H1 (cell line): ENCODE data around the gene MACROD2. TPM values are rescaled to one million over a fixed set of nuclear protein-coding genes. Genes with fewer than 3 reads are reported as not detected.

Experiments
- CTCF ChIA-PET: fragments of 300-600 bp; sonication (Branson Sonifier 250); formaldehyde crosslinking; loops from one replicate; lab custom pipeline; 2021; ENCODE audit not compliant: partially characterized antibody; lab: Charles Lee
- POLR2A ChIA-PET: fragments of 300-600 bp; sonication (Branson Sonifier 250); formaldehyde crosslinking; loops from one replicate; lab custom pipeline; 2021; ENCODE audit warnings: inconsistent platforms; ENCODE audit not compliant: partially characterized antibody; lab: Charles Lee
- DNase-seq, 2 experiments: peaks; one replicate each; pipeline versions ENCODE4 v3.0.0 to v3.0.0-alpha.2; 2010 to 2022; ENCODE audit warnings: low spot score in 2 of 2, low read depth in 1 of 2, mixed read lengths in 1 of 2
- FAIRE-seq: peaks from 2 replicates; lab custom pipeline; 2011; peaks lifted over from hg19 to GRCh38; lab: Jason Lieb, UNC
- H2AFZ ChIP-seq: 2 replicates; pipeline ENCODE4 v1.8.1; 2012; ENCODE audit warnings: low read length, inconsistent platforms
- H2AK5ac ChIP-seq: 2 replicates; pipeline ENCODE4 v1.6.1; 2013; ENCODE audit warnings: low read depth, low read length
- H2BK120ac ChIP-seq: replicated peaks from 2 replicates; pipeline ENCODE3; 2013; ENCODE audit warnings: low read depth, low read length, inconsistent platforms
- H2BK12ac ChIP-seq: 2 replicates; pipeline ENCODE4 v1.6.1; 2013; ENCODE audit warnings: low read depth, low read length
- H2BK15ac ChIP-seq: 2 replicates; pipeline ENCODE4 v1.6.1; 2013; ENCODE audit warnings: low read length
- H2BK20ac ChIP-seq: 2 replicates; pipeline ENCODE4 v1.6.1; 2013; ENCODE audit warnings: low read length
- H2BK5ac ChIP-seq: 2 replicates; pipeline ENCODE4 v1.6.1; 2013; ENCODE audit warnings: low read depth, low read length
- H3K14ac ChIP-seq: 2 replicates; pipeline ENCODE4 v1.6.1; 2013; ENCODE audit warnings: inconsistent platforms; ENCODE audit not compliant: insufficient read length
- H3K18ac ChIP-seq: 2 replicates; pipeline ENCODE4 v1.6.1; 2013; ENCODE audit warnings: low read length; ENCODE audit errors: extremely low read depth
- H3K23ac ChIP-seq: 2 replicates; pipeline ENCODE4 v1.6.1; 2013; ENCODE audit warnings: inconsistent platforms; ENCODE audit not compliant: insufficient read length
- H3K23me2 ChIP-seq: 2 replicates; pipeline ENCODE4 v1.6.1; 2013; ENCODE audit warnings: low read depth, low read length
- H3K27ac ChIP-seq: 2 replicates; pipeline ENCODE4 v1.6.1; 2011; ENCODE audit warnings: low read depth, low read length, inconsistent platforms
- H3K27me3 ChIP-seq, 4 experiments: replicated peaks in 1 of 4; 1 replicate in 1 of 4; 2 replicates in 3 of 4; pipeline versions ENCODE4 v1.6.1 to v1.8.1; 2011 to 2013; ENCODE audit warnings: low read length in 3 of 4, mild to moderate bottlenecking in 3 of 4, inconsistent platforms in 2 of 4, mixed read lengths in 2 of 4, moderate library complexity in 1 of 4; ENCODE audit not compliant: control insufficient read depth in 3 of 4, insufficient read depth in 3 of 4; ENCODE audit errors: extremely low read depth in 1 of 4
- H3K36me3 ChIP-seq, 4 experiments: 2 replicates each; pipeline versions ENCODE4 v1.6.1 to v1.8.1; 2011 to 2013; ENCODE audit warnings: mild to moderate bottlenecking in 4 of 4, low read length in 3 of 4, moderate library complexity in 2 of 4, control low read depth in 1 of 4, inconsistent platforms in 1 of 4; ENCODE audit not compliant: insufficient read depth in 4 of 4, control insufficient read depth in 2 of 4
- H3K4ac ChIP-seq: replicated peaks from 2 replicates; pipeline ENCODE3; 2013; ENCODE audit warnings: low read length, low read depth, mixed read lengths, inconsistent platforms; ENCODE audit not compliant: insufficient read length
- H3K4me1 ChIP-seq, 4 experiments: replicated peaks in 1 of 4; 1 replicate in 1 of 4; 2 replicates in 3 of 4; pipeline versions ENCODE4 v1.6.1 to v1.8.1; 2011 to 2013; ENCODE audit warnings: low read length in 3 of 4, inconsistent platforms in 2 of 4, mixed read lengths in 1 of 4; ENCODE audit not compliant: insufficient read depth in 4 of 4, control insufficient read depth in 3 of 4
- H3K4me2 ChIP-seq, 2 experiments: 2 replicates each; pipeline versions ENCODE4 v1.6.1 to v1.8.1; 2011 to 2013; ENCODE audit warnings: low read depth in 2 of 2, low read length in 2 of 2, control low read depth in 1 of 2, inconsistent platforms in 1 of 2, mild to moderate bottlenecking in 1 of 2; ENCODE audit not compliant: insufficient read depth in 1 of 2
- H3K4me3 ChIP-seq, 4 experiments: fragments of 200-600, 300-600 bp in 1 of 4; sonication (generic), shearing (Covaris generic), sonication (Bioruptor Twin) in 1 of 4; 2 replicates each; pipeline versions ENCODE4 v1.5.1 to v1.8.1; 2011 to 2016; ENCODE audit warnings: low read length in 4 of 4, low read depth in 3 of 4, control low read depth in 2 of 4, inconsistent platforms in 2 of 4, mild to moderate bottlenecking in 2 of 4, mixed read lengths in 1 of 4, moderate library complexity in 1 of 4; ENCODE audit not compliant: insufficient read depth in 2 of 4; ENCODE audit errors: extremely low read depth in 1 of 4
- H3K56ac ChIP-seq: replicated peaks from 2 replicates; pipeline ENCODE3; 2013; ENCODE audit warnings: low read depth, mild to moderate bottlenecking, mixed read lengths, low read length, inconsistent platforms; ENCODE audit not compliant: insufficient read length
- H3K79me1 ChIP-seq: 2 replicates; pipeline ENCODE4 v1.6.1; 2013; ENCODE audit warnings: low read depth, low read length, control low read depth
- H3K79me2 ChIP-seq, 2 experiments: 2 replicates each; pipeline versions ENCODE4 v1.6.1 to v1.8.1; 2012 to 2013; ENCODE audit warnings: low read length in 2 of 2, mild to moderate bottlenecking in 2 of 2, inconsistent platforms in 1 of 2; ENCODE audit not compliant: insufficient read depth in 2 of 2, control insufficient read depth in 1 of 2
- H3K9ac ChIP-seq, 4 experiments: replicated peaks in 1 of 4; 1 replicate in 1 of 4; 2 replicates in 3 of 4; pipeline versions ENCODE4 v1.6.1 to v1.8.1; 2011 to 2013; ENCODE audit warnings: low read depth in 3 of 4, low read length in 3 of 4, control low read depth in 2 of 4, mild to moderate bottlenecking in 2 of 4, moderate library complexity in 2 of 4, inconsistent platforms in 1 of 4; ENCODE audit errors: extremely low read depth in 1 of 4
- H3K9me3 ChIP-seq, 2 experiments: 2 replicates each; pipeline versions ENCODE4 v1.6.1 to v1.8.1; 2012 to 2013; ENCODE audit warnings: mild to moderate bottlenecking in 2 of 2, moderate library complexity in 2 of 2, control low read depth in 1 of 2, inconsistent platforms in 1 of 2, low read depth in 1 of 2, low read length in 1 of 2, mixed read lengths in 1 of 2; ENCODE audit not compliant: insufficient read depth in 2 of 2
- H4K20me1 ChIP-seq, 2 experiments: replicated peaks in 1 of 2; 2 replicates each; pipeline versions ENCODE3 to v1.8.1; 2011 to 2013; ENCODE audit warnings: inconsistent platforms in 2 of 2, low read length in 2 of 2, mild to moderate bottlenecking in 1 of 2; ENCODE audit not compliant: insufficient read depth in 2 of 2, control insufficient read depth in 1 of 2
- H4K5ac ChIP-seq: 2 replicates; pipeline ENCODE4 v1.6.1; 2013; ENCODE audit warnings: low read length, low read depth, mixed read lengths, inconsistent platforms; ENCODE audit not compliant: insufficient read length
- H4K8ac ChIP-seq: 2 replicates; pipeline ENCODE4 v1.8.0; 2013; ENCODE audit warnings: mild to moderate bottlenecking, moderate library complexity, low read length, inconsistent platforms; ENCODE audit not compliant: insufficient read depth; ENCODE audit errors: extremely low read depth
- H4K91ac ChIP-seq: replicated peaks from 2 replicates; pipeline ENCODE3; 2013; ENCODE audit warnings: low read length, mixed read lengths, inconsistent platforms; ENCODE audit not compliant: insufficient read length
- CEBPB ChIP-seq: IDR thresholded peaks from 2 replicates; pipeline ENCODE4 v1.6.1; 2012; ENCODE audit warnings: low read depth, low read length
- CHD2 ChIP-seq: IDR thresholded peaks from 2 replicates; pipeline ENCODE4 v1.6.1; 2012; ENCODE audit warnings: low read length, improper control_type of control experiment
- CTCF ChIP-seq, 3 experiments: IDR thresholded peaks; 1 replicate in 2 of 3; 2 replicates in 1 of 3; pipeline versions ENCODE4 v1.5.1 to v1.6.1; 2011; ENCODE audit warnings: low read length in 3 of 3, mild to moderate bottlenecking in 3 of 3, inconsistent platforms in 2 of 3, low read depth in 1 of 3, moderate library complexity in 1 of 3; ENCODE audit not compliant: insufficient read depth in 1 of 3; ENCODE audit errors: control extremely low read depth in 1 of 3
- EGR1 ChIP-seq: IDR thresholded peaks from 2 replicates; pipeline ENCODE4 v1.6.1; 2011; ENCODE audit warnings: low read depth, low read length, borderline replicate concordance
- KDM4A ChIP-seq: IDR thresholded peaks from one replicate; pipeline ENCODE4 v1.7.1; 2012; ENCODE audit warnings: low read depth, mild to moderate bottlenecking, moderate library complexity, low read length, inconsistent platforms; ENCODE audit not compliant: severe bottlenecking
- MAFK ChIP-seq: IDR thresholded peaks from 2 replicates; pipeline ENCODE4 v1.6.1; 2012; ENCODE audit warnings: low read depth, mild to moderate bottlenecking, improper control_type of control experiment, low read length
- MAX ChIP-seq: IDR thresholded peaks from 2 replicates; pipeline ENCODE4 v1.6.1; 2012; ENCODE audit warnings: inconsistent platforms
- POLR2AphosphoS5 ChIP-seq: IDR thresholded peaks from 2 replicates; pipeline ENCODE4 v1.6.1; 2011; ENCODE audit warnings: low read depth, low read length
- WGBS, 2 experiments: shearing (Covaris generic) in 1 of 2; methylation state at CpG; one replicate each; pipeline versions ENCODE4 v1.1.6 to v1.1.7; 2013 to 2015; ENCODE audit warnings: low lambda C conversion rate in 2 of 2, mixed read lengths in 2 of 2, inconsistent platforms in 1 of 2, low coverage in 1 of 2, missing lambda C conversion rate in 1 of 2; ENCODE audit not compliant: insufficient replicate concordance in 2 of 2, insufficient coverage in 1 of 2, insufficient read length in 1 of 2; ENCODE audit errors: extremely low coverage in 1 of 2, missing lambda C conversion rate in 1 of 2; 5-methylcytosine and 5-hydroxymethylcytosine counted together
- polyA plus RNA-seq, 7 experiments: library from polyadenylated mRNA; depleted of rRNA in 3 of 7; stranded (reverse) in 5 of 7; unstranded in 2 of 7; fragments of >200 nt in 5 of 7; fragments of 200-250 nt in 2 of 7; gene quantifications; 1 replicate in 5 of 7; 2 replicates in 1 of 7; 4 replicates in 1 of 7; pipeline versions ENCODE4 v1.2.1 to v1.2.3, GENCODE V29; 2011 to 2013; ENCODE audit warnings: missing spikeins in 2 of 7, mixed read lengths in 2 of 7
- total RNA-seq: library from RNA; stranded (reverse); fragmentation: NEBNext Ultra II Directional; extraction: Animal tissue kit (Norgen Biotek cat#: 25700); gene quantifications from 2 replicates; pipeline ENCODE4 v1.2.1, GENCODE V29; 2021

Gene MACROD2
- total and polyA plus RNA-seq, 2 of the 8 experiments (the other 6 are each of a cell fraction or from before 2014, with no cell fraction given), result 0.70 to 3.9 TPM

GRCh38 chr20:14824996-14825395 is 829.7 kb downstream of the MACROD2 start:
- no peaks in the 10 kb centered on the region for H3K9me3 ChIP-seq
- H2BK20ac ChIP-seq, result no peak overlapping the region
- H3K27ac ChIP-seq, result no peak overlapping the region
- no peak overlapping the region for H3K4ac ChIP-seq
- H4K5ac ChIP-seq, result no peak overlapping the region
- H2AFZ ChIP-seq, result peak overlapping the region; percentile 28; the same call in 1 of the 2 replicates
- peak overlapping the region in 1 of 4 experiments; percentile 34; a peak in 1 of 7 replicates for H3K9ac ChIP-seq
- FAIRE-seq, result no peak
- no peak overlapping the region for H2BK5ac ChIP-seq
- TF ChIP-seq CHD2, result no peak
- no peak for TF ChIP-seq MAFK
- TF ChIP-seq CEBPB, result no peak
- TF ChIP-seq MAX, result no peak
- no peak for TF ChIP-seq EGR1
- no peak for TF ChIP-seq CTCF (IDR thresholded peaks at IDR 0.05; ENCODE audit: control extremely low read depth in 1 of 3, insufficient read depth in 1 of 3, low read depth in 1 of 3, low read length in 3 of 3)
- TF ChIP-seq KDM4A, result no peak
- TF ChIP-seq POLR2AphosphoS5, result no peak
- H3K14ac ChIP-seq, result no peak overlapping the region
- no peak overlapping the region for H2BK120ac ChIP-seq
- no peaks in the 10 kb centered on the region for H3K23me2 ChIP-seq
- H3K27me3 ChIP-seq, result no peaks in the 10 kb centered on the region
- no peaks in the 10 kb centered on the region for H4K20me1 ChIP-seq
- ChIA-PET POLR2A (interaction anchor here (0.6 kb wide), 1 partner anchor 10 kb away, joined by 3 read pairs; no protein-coding TSS in a partner anchor), CTCF (interaction anchor here (0.9 to 1.5 kb wide), 2 partner anchors 10 to 15 kb away, joined by 3 to 5 read pairs; no protein-coding TSS in a partner anchor)
- H3K18ac ChIP-seq, result no peak overlapping the region
- H3K4me1 ChIP-seq, result peaks cover 0 to 3% (median 0%) of the 10 kb centered on the region in 4 experiments; a peak in 1 of 7 replicates
- H4K8ac ChIP-seq, result no peak overlapping the region
- H3K79me2 ChIP-seq, result no peaks in the 10 kb centered on the region
- H2BK12ac ChIP-seq, result no peak overlapping the region
- H4K91ac ChIP-seq, result no peak overlapping the region
- no peak overlapping the region for H3K23ac ChIP-seq
- no peak overlapping the region for H3K4me2 ChIP-seq
- WGBS, 2 experiments, result 84% methylated on average over 4 of the region's 4 CpGs; no CpG with 5 or more reads in 1 of the 2 experiments
- no peak for DNase-seq
- H2BK15ac ChIP-seq, result no peak overlapping the region
- no peak overlapping the region for H3K56ac ChIP-seq
- no peaks in the 10 kb centered on the region for H3K36me3 ChIP-seq
- H3K4me3 ChIP-seq, result no peak overlapping the region
- no peaks in the 10 kb centered on the region for H3K79me1 ChIP-seq
- H2AK5ac ChIP-seq, result no peak overlapping the region
